ENCODE measurements around the gene UGT1A6. TPM values are rescaled to one million over a fixed set of nuclear protein-coding genes. Genes with fewer than 3 reads are reported as not detected.

UGT1A6 gene
- total and polyA plus RNA-seq, 2 of the 13 experiments (the other 11 are each of a cell fraction or from before 2014, with no cell fraction given) = 0.25 TPM; not detected in 1

DNA sequence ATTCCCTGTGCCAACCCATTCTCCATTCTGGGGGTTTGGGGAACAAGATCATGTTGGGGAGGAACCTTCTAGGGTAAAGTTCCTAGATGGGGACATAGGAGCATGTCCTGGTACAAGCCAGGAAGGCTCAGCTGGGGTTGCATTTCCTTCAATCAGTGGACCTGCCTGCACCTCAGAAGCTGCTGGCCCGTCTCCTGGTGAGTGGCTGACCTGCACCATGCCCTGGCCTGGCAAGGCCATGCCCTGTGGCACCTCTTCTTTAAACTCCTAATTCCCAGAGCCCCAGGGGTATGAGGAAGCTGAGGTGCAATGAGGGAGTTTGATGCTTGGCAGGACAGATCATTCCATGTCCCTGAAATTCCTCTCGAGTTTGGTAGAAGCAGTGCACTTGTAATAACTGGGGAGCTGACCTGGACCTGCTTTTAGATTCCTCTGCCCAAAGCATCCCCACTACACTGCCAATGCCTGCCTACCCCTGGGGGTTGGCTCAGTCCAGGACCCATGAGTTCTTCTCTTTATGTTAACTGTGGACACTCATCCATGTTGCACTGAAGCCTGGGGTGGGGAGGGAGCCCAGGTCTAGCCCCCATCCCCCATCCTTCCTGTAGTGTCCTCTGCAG, 110.7 kb downstream of the UGT1A6 start:
- no peak for FAIRE-seq
- H3K4me2 ChIP-seq (ENCODE audit: low read depth, low read length) = no peak overlapping the region
- WGBS (ENCODE audit: low lambda C conversion rate) = 17% methylated on average over 1 of the region's 2 CpGs
- H3K4me1 ChIP-seq (ENCODE audit: insufficient read depth, low read length) = no peaks in the 10 kb centered on the region
- H3K79me2 ChIP-seq (ENCODE audit: insufficient read depth, low read length) = no peaks in the 10 kb centered on the region
- no peaks in the 10 kb centered on the region for H3K9me3 ChIP-seq (ENCODE audit: low read length)
- no TSS peak for BruUV-seq (replicated peaks)
- no peak overlapping the region for H3K4me3 ChIP-seq (replicated peaks in 1 of 3; ENCODE audit: insufficient read depth in 1 of 3, low read depth in 2 of 3, low read length in 3 of 3)
- no peak overlapping the region for H3K27ac ChIP-seq (ENCODE audit: extremely low read length, insufficient read depth, low read length)
- H3K9ac ChIP-seq (ENCODE audit: insufficient read depth, low read depth, low read length) = no peak overlapping the region
- POLR2A ChIA-PET = no interaction called here
- ATAC-seq = no peak
- intact Hi-C loops (cut with micrococcal nuclease; ENCODE audit: unreplicated experiment) = no loop called here
- no peak overlapping the region for H2AFZ ChIP-seq (ENCODE audit: low read length)
- CTCF ChIA-PET (ENCODE audit: low intra/inter-chr PET ratio, low total read pairs) = no interaction called here
- no peaks in the 10 kb centered on the region for H4K20me1 ChIP-seq (ENCODE audit: insufficient read depth, low read length)
- H3K36me3 ChIP-seq (replicated peaks in 1 of 2; ENCODE audit: control insufficient read depth in 1 of 2, insufficient read depth in 2 of 2, low read length in 2 of 2) = no peaks in the 10 kb centered on the region
- peaks cover 0 to 52% of the 10 kb centered on the region in 2 experiments; a peak in 3 of 5 replicates for H3K27me3 ChIP-seq (ENCODE audit: control insufficient read depth in 1 of 2, insufficient read depth in 2 of 2, low read length in 2 of 2)
- in situ Hi-C loops (cut with HindIII; ENCODE audit: extremely low pct_ligation_motif_present, low pct_unique_long_range_greater_than_20kb) = no loop called here
- no peak for DNase-seq (ENCODE audit: low spot score)
- TF ChIP-seq, protein P1, sequence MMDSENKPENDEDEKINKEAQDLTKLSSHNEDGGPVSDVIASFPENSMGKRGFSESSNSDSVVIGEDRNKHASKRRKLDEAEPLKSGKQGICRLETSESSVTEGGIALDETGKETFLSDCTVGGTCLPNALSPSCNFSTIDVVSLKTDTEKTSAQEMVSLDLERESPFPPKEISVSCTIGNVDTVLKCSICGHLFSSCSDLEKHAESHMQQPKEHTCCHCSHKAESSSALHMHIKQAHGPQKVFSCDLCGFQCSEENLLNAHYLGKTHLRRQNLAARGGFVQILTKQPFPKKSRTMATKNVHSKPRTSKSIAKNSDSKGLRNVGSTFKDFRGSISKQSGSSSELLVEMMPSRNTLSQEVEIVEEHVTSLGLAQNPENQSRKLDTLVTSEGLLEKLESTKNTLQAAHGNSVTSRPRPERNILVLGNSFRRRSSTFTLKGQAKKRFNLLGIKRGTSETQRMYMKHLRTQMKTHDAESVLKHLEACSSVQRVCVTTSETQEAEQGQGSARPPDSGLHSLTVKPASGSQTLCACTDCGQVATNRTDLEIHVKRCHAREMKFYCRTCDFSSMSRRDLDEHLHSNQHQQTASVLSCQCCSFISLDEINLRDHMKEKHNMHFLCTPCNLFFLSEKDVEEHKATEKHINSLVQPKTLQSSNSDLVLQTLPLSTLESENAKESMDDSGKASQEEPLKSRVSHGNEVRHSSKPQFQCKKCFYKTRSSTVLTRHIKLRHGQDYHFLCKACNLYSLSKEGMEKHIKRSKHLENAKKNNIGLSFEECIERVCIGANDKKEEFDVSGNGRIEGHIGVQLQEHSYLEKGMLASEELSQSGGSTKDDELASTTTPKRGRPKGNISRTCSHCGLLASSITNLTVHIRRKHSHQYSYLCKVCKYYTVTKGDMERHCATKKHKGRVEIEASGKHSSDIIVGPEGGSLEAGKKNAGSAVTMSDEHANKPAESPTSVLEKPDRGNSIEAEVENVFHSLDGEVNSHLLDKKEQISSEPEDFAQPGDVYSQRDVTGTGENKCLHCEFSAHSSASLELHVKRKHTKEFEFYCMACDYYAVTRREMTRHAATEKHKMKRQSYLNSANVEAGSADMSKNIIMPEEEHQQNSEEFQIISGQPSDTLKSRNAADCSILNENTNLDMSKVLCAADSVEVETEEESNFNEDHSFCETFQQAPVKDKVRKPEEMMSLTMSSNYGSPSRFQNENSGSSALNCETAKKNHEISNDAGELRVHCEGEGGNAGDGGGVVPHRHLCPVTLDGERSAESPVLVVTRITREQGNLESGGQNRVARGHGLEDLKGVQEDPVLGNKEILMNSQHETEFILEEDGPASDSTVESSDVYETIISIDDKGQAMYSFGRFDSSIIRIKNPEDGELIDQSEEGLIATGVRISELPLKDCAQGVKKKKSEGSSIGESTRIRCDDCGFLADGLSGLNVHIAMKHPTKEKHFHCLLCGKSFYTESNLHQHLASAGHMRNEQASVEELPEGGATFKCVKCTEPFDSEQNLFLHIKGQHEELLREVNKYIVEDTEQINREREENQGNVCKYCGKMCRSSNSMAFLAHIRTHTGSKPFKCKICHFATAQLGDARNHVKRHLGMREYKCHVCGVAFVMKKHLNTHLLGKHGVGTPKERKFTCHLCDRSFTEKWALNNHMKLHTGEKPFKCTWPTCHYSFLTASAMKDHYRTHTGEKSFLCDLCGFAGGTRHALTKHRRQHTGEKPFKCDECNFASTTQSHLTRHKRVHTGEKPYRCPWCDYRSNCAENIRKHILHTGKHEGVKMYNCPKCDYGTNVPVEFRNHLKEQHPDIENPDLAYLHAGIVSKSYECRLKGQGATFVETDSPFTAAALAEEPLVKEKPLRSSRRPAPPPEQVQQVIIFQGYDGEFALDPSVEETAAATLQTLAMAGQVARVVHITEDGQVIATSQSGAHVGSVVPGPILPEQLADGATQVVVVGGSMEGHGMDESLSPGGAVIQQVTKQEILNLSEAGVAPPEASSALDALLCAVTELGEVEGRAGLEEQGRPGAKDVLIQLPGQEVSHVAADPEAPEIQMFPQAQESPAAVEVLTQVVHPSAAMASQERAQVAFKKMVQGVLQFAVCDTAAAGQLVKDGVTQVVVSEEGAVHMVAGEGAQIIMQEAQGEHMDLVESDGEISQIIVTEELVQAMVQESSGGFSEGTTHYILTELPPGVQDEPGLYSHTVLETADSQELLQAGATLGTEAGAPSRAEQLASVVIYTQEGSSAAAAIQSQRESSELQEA (CRISPR knock-in tag; IDR thresholded peaks at IDR 0.05; ENCODE audit: not compliant biosample characterization) = no peak
- no peak for TF ChIP-seq GABPA (IDR thresholded peaks at IDR 0.05; ENCODE audit: low read depth, low read length)
- TF ChIP-seq GABPA (CRISPR knock-in tag; IDR thresholded peaks at IDR 0.05; ENCODE audit: low read depth) = no peak
- TF ChIP-seq KDM1A (CRISPR knock-in tag; IDR thresholded peaks at IDR 0.05) = no peak
- no peak for TF ChIP-seq GABPB1 (CRISPR knock-in tag; IDR thresholded peaks at IDR 0.05)
- no peak for TF ChIP-seq POLR2G (IDR thresholded peaks at IDR 0.05; ENCODE audit: low read depth, low read length)
- TF ChIP-seq NAIF1 (CRISPR knock-in tag; IDR thresholded peaks at IDR 0.05; ENCODE audit: borderline replicate concordance) = no peak
- no peak for TF ChIP-seq ERF (CRISPR knock-in tag; IDR thresholded peaks at IDR 0.05)
- no peak for TF ChIP-seq ZNF616 (CRISPR knock-in tag; IDR thresholded peaks at IDR 0.05; ENCODE audit: low read depth)
- no peak for TF ChIP-seq ZNF264 (CRISPR knock-in tag; IDR thresholded peaks at IDR 0.05)
- TF ChIP-seq SETDB1 (CRISPR knock-in tag; IDR thresholded peaks at IDR 0.05; ENCODE audit: borderline replicate concordance) = no peak
- TF ChIP-seq, protein P2, sequence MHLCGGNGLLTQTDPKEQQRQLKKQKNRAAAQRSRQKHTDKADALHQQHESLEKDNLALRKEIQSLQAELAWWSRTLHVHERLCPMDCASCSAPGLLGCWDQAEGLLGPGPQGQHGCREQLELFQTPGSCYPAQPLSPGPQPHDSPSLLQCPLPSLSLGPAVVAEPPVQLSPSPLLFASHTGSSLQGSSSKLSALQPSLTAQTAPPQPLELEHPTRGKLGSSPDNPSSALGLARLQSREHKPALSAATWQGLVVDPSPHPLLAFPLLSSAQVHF (CRISPR knock-in tag; IDR thresholded peaks at IDR 0.05) = no peak
- no peak for TF ChIP-seq ZNF713 (CRISPR knock-in tag; IDR thresholded peaks at IDR 0.05)
- no peak for TF ChIP-seq ZNF276 (CRISPR knock-in tag; IDR thresholded peaks at IDR 0.05; ENCODE audit: low read depth)
- TF ChIP-seq ZNF337 (CRISPR knock-in tag; IDR thresholded peaks at IDR 0.05; ENCODE audit: borderline replicate concordance, low read depth) = no peak

Measured in HepG2 (cell line).